ENCODE results near the gene ATP11B. TPM values are rescaled to one million over a fixed set of nuclear protein-coding genes. Genes with fewer than 3 reads are reported as not detected.
"Not testable (repeated sequence)": the region's sequence is repeated elsewhere in the genome, so short reads cannot be mapped to it uniquely, and the experiment has no call there.

The ATP11B gene
- total RNA-seq, 1 donor from 2014 or later, result 59.0 TPM

DNA sequence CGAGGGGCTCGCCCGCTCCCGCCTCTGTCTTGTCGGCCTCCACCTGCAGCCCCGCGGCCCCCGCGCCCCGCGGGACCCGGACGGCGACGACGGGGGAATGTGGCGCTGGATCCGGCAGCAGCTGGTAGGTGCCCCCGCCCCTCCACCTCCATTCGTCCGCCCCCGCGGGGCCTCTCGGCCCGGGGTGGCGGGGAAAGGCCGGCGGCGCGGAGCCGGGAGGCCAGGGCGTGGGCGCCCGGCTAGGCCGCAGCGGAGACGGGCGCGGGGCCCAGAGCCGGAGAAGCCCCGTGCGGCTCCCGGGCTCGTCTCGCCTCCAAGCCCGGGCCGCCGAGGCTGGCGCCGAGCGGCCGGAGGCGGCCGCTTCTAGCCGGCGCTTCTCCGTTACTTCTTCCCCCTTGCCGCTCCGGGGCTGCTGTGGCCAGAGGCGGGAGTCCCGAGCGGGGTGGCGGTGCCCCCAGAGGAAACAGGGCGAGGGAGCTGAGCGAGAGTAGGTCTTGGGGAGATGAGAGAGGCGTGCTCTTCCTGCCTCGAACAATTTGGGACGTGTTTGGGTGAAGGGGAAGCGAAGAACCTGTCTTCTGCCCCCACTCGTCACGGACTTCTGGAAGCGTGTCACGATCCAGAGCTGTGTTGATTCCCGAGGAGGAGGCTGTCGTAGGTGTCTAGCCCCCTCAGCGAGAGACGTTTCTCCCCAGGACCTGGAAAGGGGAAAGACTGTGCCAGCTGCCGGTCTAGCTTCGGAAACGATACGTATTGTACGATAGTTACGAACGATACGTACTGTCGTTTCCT lies 555 bp downstream of the ATP11B start:
- no peaks in the 10 kb centered on the region for H3K9me3 ChIP-seq (ENCODE audit: control insufficient read depth in 3 of 3, low read length in 3 of 3)
- peaks cover 0 to 2% (median 0%) of the 10 kb centered on the region in 3 donors for H3K27me3 ChIP-seq (ENCODE audit: control insufficient read depth in 3 of 3, insufficient read depth in 3 of 3, low read length in 3 of 3)
- peak overlapping the region; percentile 94 for H3K27ac ChIP-seq (ENCODE audit: low read depth, low read length)
- peaks cover 4 to 15% (median 13%) of the 10 kb centered on the region in 3 donors for H3K4me1 ChIP-seq (ENCODE audit: control insufficient read depth in 3 of 3, insufficient read depth in 3 of 3, low read length in 3 of 3)
- peak overlapping the region; percentile 88 to 94 (median 91) for H3K9ac ChIP-seq (ENCODE audit: low read depth in 1 of 3, low read length in 3 of 3)
- H3K36me3 ChIP-seq (ENCODE audit: control insufficient read depth in 3 of 3, insufficient read depth in 3 of 3, low read length in 3 of 3), result no peaks in the 10 kb centered on the region
- H3K4me3 ChIP-seq (ENCODE audit: low read length in 3 of 3), result peak overlapping the region; percentile 94 to 95 (median 94)

DNA sequence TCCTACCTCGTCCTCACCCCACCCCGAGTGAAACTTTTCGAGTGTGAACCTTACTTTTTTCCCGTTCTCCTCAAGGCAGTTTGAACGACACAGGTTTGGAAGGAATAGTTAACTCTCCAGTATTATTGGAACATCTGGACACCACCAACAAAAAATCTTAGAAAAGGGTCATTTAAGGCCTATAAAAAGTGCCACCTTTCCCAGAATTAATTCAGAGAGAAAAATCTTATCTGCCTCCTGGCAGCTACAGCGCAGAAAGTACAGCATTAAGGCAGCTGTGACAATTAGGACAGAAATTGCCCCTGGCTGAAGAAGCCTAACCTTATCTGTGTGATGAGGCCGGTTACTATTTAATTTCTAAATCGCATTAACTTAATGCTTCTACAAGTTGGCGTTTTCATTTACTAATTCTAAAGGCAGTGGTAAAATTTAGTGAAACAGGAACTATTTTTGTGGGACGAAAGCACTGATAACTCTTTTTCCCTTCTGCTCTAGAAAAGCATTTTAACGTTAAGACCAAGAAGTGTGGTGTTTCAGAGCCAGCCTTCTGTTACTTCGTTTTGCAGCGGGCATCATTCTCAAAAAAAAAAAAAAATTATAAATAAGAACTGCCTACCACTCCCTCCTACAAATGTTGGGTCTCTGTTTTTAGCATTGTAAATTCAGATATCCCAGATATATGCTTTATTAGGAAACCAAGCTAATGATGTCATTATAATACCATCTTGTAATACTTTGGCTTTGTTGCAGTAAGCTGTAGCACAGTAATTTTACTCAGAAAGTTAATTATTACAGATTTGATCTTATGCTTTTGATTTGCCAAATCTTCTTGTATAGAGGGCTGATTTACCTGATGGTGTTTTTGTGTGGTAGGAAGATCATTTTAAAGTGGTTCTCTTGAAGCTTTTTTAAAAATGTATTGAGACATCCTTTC lies 1.4 kb downstream of the ATP11B start:
- peak overlapping the region; percentile 94 to 95 (median 94) for H3K4me3 ChIP-seq (ENCODE audit: low read length in 3 of 3)
- no peaks in the 10 kb centered on the region for H3K9me3 ChIP-seq (ENCODE audit: control insufficient read depth in 3 of 3, low read length in 3 of 3)
- peaks cover 4 to 15% (median 13%) of the 10 kb centered on the region in 3 donors for H3K4me1 ChIP-seq (ENCODE audit: control insufficient read depth in 3 of 3, insufficient read depth in 3 of 3, low read length in 3 of 3)
- peak overlapping the region; percentile 94 for H3K27ac ChIP-seq (ENCODE audit: low read depth, low read length)
- H3K27me3 ChIP-seq (ENCODE audit: control insufficient read depth in 3 of 3, insufficient read depth in 3 of 3, low read length in 3 of 3), result no peaks in the 10 kb centered on the region
- H3K36me3 ChIP-seq (ENCODE audit: control insufficient read depth in 3 of 3, insufficient read depth in 3 of 3, low read length in 3 of 3), result no peaks in the 10 kb centered on the region
- H3K9ac ChIP-seq (ENCODE audit: low read depth in 1 of 3, low read length in 3 of 3), result peak overlapping the region; percentile 88 to 94 (median 91)

DNA sequence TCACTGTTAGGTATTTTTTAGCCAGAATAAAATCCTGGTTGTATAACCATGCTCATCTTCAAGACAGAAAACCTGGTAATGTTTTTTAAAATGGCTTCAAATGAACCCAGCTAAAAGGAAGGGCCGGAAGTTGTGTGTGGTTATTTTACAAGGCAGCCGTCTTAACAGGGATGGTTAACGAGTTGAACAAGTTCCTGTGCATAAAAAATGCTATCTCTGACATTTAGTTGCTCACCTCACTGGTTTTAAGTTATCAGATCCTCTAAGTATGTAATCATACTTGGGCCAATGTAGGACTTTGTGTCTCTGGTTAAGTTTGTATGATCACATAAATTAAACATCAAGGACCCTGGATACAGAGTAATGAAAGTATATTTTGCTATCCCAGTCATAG lies 2.1 kb downstream of the ATP11B start:
- Histone ChIP-seq H3K4me3 (ENCODE audit: low read length in 3 of 3) (peak overlapping the region in 1 of 3 donors; percentile 95), H3K27me3 (ENCODE audit: control insufficient read depth in 3 of 3, insufficient read depth in 3 of 3, low read length in 3 of 3) (no peaks in the 10 kb centered on the region), H3K9ac (ENCODE audit: low read depth in 1 of 3, low read length in 3 of 3) (peak overlapping the region in 1 of 3 donors; percentile 51), H3K4me1 (ENCODE audit: control insufficient read depth in 3 of 3, insufficient read depth in 3 of 3, low read length in 3 of 3) (peaks cover 4 to 15% (median 13%) of the 10 kb centered on the region in 3 donors), H3K36me3 (ENCODE audit: control insufficient read depth in 3 of 3, insufficient read depth in 3 of 3, low read length in 3 of 3) (no peaks in the 10 kb centered on the region), H3K9me3 (ENCODE audit: control insufficient read depth in 3 of 3, low read length in 3 of 3) (no peaks in the 10 kb centered on the region), H3K27ac (ENCODE audit: low read depth, low read length) (peak overlapping the region; percentile 94)

DNA sequence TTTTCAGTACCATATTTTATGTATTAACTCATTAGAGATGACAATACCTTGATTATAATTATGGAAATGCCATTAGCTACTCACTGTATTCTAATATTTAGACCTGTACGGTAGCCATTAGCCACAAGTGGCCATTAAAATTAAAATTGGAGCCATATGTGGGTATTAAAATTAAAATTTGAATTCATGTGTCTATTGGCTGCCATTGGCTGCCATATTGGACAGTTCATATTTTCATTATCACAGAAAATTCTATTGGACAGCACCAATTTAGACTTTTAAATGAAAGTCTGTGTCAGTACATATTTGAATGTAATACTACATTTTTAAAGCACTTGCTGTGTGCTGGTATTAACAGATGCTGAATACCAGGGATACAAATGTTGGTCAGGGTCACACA lies 3.0 kb downstream of the ATP11B start:
- Histone ChIP-seq H3K27ac (ENCODE audit: low read depth, low read length) (no peak overlapping the region), H3K36me3 (ENCODE audit: control insufficient read depth in 3 of 3, insufficient read depth in 3 of 3, low read length in 3 of 3) (no peaks in the 10 kb centered on the region), H3K27me3 (ENCODE audit: control insufficient read depth in 3 of 3, insufficient read depth in 3 of 3, low read length in 3 of 3) (no peaks in the 10 kb centered on the region), H3K4me1 (ENCODE audit: control insufficient read depth in 3 of 3, insufficient read depth in 3 of 3, low read length in 3 of 3) (peaks cover 4 to 15% (median 13%) of the 10 kb centered on the region in 3 donors), H3K9me3 (ENCODE audit: control insufficient read depth in 3 of 3, low read length in 3 of 3) (no peaks in the 10 kb centered on the region), H3K9ac (ENCODE audit: low read depth in 1 of 3, low read length in 3 of 3) (no peak overlapping the region), H3K4me3 (ENCODE audit: low read length in 3 of 3) (no peak overlapping the region)

DNA sequence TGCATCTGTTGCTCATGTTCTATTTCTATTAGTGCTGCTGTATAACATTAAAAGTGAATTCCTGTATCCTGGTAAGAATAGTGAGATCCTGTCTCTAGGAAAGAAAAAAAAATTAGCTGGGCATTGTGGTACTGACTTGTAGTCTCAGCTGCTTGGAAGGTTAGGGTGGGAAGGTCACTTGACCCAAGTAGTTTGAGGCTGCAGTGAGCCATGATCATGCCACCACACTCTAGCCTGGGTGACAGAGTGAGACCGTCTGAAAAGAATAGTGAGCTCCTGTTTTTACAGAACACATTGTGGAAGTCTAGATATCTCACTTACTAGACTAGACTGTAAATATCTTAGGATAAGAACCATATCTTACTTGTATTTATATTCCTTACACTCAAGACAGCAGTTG lies 4.6 kb downstream of the ATP11B start:
- Histone ChIP-seq H3K4me3 (ENCODE audit: low read length in 3 of 3) (no peak overlapping the region), H3K9me3 (ENCODE audit: control insufficient read depth in 3 of 3, low read length in 3 of 3) (no peaks in the 10 kb centered on the region), H3K27me3 (ENCODE audit: control insufficient read depth in 3 of 3, insufficient read depth in 3 of 3, low read length in 3 of 3) (no peaks in the 10 kb centered on the region), H3K4me1 (ENCODE audit: control insufficient read depth in 3 of 3, insufficient read depth in 3 of 3, low read length in 3 of 3) (peaks cover 4 to 17% (median 17%) of the 10 kb centered on the region in 3 donors), H3K9ac (ENCODE audit: low read depth in 1 of 3, low read length in 3 of 3) (no peak overlapping the region), H3K27ac (ENCODE audit: low read depth, low read length) (no peak overlapping the region), H3K36me3 (ENCODE audit: control insufficient read depth in 3 of 3, insufficient read depth in 3 of 3, low read length in 3 of 3) (no peaks in the 10 kb centered on the region)

DNA sequence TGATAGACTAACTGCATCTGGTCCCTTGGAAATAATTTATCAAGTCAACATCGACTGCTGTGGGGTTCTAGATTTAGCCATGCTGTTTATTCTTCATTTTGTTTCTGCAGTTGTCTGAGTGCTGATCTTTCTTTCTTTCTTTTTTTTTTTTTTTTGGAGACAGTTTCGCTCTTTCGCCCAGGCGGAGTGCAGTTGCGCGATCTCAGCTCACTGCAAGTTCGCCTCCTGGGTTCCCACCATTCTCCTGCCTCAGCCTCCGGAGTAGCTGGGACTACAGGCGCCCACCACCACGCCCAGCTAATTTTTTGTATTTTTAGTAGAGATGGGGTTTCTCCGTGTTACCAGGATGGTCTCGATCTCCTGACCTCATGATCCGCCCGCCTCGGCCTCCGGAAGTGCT lies 5.8 kb downstream of the ATP11B start:
- H3K9ac ChIP-seq (ENCODE audit: low read depth in 1 of 3, low read length in 3 of 3); H3K9me3 ChIP-seq (ENCODE audit: control insufficient read depth in 3 of 3, low read length in 3 of 3); H3K4me3 ChIP-seq (ENCODE audit: low read length in 3 of 3); H3K27me3 ChIP-seq (ENCODE audit: control insufficient read depth in 3 of 3, insufficient read depth in 3 of 3, low read length in 3 of 3); H3K27ac ChIP-seq (ENCODE audit: low read depth, low read length); H3K36me3 ChIP-seq (ENCODE audit: control insufficient read depth in 3 of 3, insufficient read depth in 3 of 3, low read length in 3 of 3): not testable (repeated sequence)
- peaks cover 4 to 20% (median 16%) of the 10 kb centered on the region in 3 donors for H3K4me1 ChIP-seq (ENCODE audit: control insufficient read depth in 3 of 3, insufficient read depth in 3 of 3, low read length in 3 of 3)

DNA sequence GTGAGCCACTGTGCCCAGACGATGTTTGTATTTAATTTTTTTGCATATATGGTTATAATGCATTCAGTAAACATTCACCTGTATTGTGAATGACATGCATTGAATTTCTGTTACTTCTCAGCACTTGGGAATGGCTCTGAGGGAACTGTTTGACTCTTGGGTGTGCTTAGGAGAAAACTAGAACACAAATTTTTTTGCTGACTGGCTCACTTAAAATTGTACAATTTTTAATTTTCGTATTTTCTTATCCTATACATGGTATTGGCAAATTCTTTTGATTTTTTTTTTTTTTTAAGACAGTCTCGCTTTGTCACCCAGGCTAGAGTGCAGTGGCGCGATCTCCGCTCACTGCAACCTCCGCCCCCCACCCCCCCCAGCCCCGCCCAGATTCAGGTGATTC lies 7.2 kb downstream of the ATP11B start:
- H3K36me3 ChIP-seq (ENCODE audit: control insufficient read depth in 3 of 3, insufficient read depth in 3 of 3, low read length in 3 of 3), result no peaks in the 10 kb centered on the region
- no peak overlapping the region for H3K4me3 ChIP-seq (ENCODE audit: low read length in 3 of 3)
- H3K9ac ChIP-seq (ENCODE audit: low read depth in 1 of 3, low read length in 3 of 3), result no peak overlapping the region
- H3K27me3 ChIP-seq (ENCODE audit: control insufficient read depth in 3 of 3, insufficient read depth in 3 of 3, low read length in 3 of 3), result no peaks in the 10 kb centered on the region
- H3K9me3 ChIP-seq (ENCODE audit: control insufficient read depth in 3 of 3, low read length in 3 of 3), result no peaks in the 10 kb centered on the region
- no peak overlapping the region for H3K27ac ChIP-seq (ENCODE audit: low read depth, low read length)
- H3K4me1 ChIP-seq (ENCODE audit: control insufficient read depth in 3 of 3, insufficient read depth in 3 of 3, low read length in 3 of 3), result peaks cover 2 to 9% (median 8%) of the 10 kb centered on the region in 3 donors

DNA sequence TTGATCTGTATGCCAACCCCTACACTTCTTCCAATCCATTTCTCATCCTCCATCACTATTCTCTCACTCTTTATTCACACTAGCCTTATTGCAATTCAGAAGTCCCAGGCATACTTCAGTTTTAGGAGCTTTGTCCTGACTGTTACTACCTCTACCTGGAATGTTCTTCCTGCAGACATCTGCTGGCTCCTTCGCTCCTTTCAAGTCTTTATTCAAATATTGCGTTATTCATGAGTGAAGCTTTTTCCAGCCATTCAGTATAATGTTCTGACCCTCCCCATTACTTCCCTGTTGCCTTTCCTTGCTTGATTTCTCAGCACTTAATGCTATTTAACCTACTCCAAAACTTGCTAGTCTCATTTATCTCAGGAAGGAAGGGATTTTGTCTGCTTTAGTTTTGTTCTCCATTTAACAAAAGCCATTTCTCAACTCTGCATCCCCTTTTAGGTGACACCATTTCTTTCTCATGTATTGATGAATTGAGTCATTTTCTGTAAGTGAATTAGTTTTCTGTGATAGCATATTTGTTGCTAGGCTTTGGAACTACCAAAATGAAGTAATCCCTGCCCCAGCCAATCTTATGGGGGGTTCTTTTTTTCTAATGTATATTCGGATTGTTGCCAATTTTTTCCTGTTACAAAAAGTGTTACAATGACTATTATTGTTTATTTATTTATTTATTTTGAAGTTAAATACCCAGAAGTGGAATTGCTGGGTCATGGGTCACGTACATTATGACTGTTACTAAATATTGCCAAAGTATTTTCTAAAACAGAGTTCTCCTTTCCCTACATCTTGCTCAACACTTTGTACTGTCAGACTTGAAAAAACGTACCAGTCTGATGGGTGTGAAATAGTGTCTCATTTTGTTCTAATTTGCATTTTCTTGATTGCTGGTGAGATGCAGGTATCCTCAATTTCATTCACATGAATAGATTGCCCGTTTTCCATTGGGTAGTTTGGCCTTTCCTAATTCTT lies 9.4 kb downstream of the ATP11B start:
- Histone ChIP-seq H3K27me3 (ENCODE audit: control insufficient read depth in 3 of 3, insufficient read depth in 3 of 3, low read length in 3 of 3) (no peaks in the 10 kb centered on the region), H3K9me3 (ENCODE audit: control insufficient read depth in 3 of 3, low read length in 3 of 3) (no peaks in the 10 kb centered on the region), H3K4me3 (ENCODE audit: low read length in 3 of 3) (no peak overlapping the region), H3K9ac (ENCODE audit: low read depth in 1 of 3, low read length in 3 of 3) (no peak overlapping the region), H3K36me3 (ENCODE audit: control insufficient read depth in 3 of 3, insufficient read depth in 3 of 3, low read length in 3 of 3) (no peaks in the 10 kb centered on the region), H3K27ac (ENCODE audit: low read depth, low read length) (no peak overlapping the region), H3K4me1 (ENCODE audit: control insufficient read depth in 3 of 3, insufficient read depth in 3 of 3, low read length in 3 of 3) (peaks cover 0 to 8% (median 7%) of the 10 kb centered on the region in 3 donors)

DNA sequence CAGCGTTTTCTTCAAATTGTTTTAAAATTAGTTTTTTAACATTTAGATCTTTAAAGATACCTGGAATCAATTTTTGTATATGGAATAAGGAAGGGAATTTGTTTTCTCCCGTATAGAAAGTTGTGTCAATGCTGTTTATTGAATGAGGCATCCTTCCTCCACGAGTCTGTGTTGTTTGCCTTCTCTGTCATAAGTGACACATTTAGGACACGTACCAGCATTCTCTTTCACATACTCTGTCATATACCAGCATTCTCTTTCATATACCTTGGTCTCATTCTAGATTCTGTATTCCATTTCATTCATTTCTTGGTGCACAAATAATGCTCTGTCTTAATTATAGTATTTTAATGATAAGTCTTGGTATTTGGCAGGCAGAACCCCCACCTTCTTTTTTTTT lies 10.3 kb downstream of the ATP11B start:
- no peaks in the 10 kb centered on the region for H3K36me3 ChIP-seq (ENCODE audit: control insufficient read depth in 3 of 3, insufficient read depth in 3 of 3, low read length in 3 of 3)
- H3K9me3 ChIP-seq (ENCODE audit: control insufficient read depth in 3 of 3, low read length in 3 of 3), result no peaks in the 10 kb centered on the region
- H3K27me3 ChIP-seq (ENCODE audit: control insufficient read depth in 3 of 3, insufficient read depth in 3 of 3, low read length in 3 of 3), result no peaks in the 10 kb centered on the region
- no peak overlapping the region for H3K27ac ChIP-seq (ENCODE audit: low read depth, low read length)
- peaks cover 0 to 8% (median 5%) of the 10 kb centered on the region in 3 donors for H3K4me1 ChIP-seq (ENCODE audit: control insufficient read depth in 3 of 3, insufficient read depth in 3 of 3, low read length in 3 of 3)
- H3K4me3 ChIP-seq (ENCODE audit: low read length in 3 of 3), result no peak overlapping the region
- no peak overlapping the region for H3K9ac ChIP-seq (ENCODE audit: low read depth in 1 of 3, low read length in 3 of 3)
